RPMI8226 (cell line): ENCODE results near the gene IMMP2L.

Source experiments
- DNase-seq: peaks from one replicate; pipeline ENCODE4 v3.0.0-alpha.2; 2015

IMMP2L gene

GRCh38 chr7:111196655-111197054 lies 365.6 kb downstream of the IMMP2L start:
- no peak for DNase-seq

DNA sequence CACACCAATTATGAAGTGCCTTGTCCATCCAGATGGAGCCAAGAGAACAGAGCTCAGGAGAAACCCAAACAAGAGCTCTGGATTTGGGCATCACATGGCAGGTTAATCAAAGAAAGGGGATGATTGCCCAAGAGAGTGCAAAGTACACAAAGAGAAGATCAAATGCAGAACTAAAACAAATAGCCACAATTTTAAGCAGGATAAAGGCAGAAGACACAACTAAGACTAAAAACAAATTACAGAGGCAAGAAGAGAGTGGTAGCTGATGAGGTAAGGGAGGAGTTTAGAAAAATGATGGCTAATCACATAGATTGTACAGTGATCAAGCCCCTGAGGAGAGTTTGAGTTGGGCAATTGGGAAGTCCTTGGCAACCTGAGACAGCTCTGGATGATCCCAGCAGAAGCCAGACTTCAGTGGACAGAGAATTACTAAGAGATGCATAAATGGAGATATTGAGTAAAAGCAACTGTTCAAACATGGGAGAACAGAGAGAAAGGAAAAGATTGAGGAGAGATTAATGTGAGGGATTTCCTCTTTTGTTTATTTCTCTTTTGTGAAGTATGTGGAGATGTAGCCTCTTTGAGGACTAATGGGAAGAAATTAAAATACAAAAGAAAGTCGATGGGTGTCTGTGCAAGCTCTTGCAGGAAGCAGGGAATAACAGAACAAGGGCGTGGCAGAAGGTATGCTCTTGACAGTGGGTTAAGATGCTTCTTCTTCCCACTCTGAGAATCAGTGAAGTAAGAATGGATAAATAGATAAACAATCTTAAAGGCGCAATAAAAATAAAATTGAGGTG lies 369.5 kb downstream of the IMMP2L start:
- no peak for DNase-seq

- DNase-seq, result no peak
These were observed 371.5 kb downstream of the IMMP2L start for GRCh38 chr7:111190804-111191203.

DNA sequence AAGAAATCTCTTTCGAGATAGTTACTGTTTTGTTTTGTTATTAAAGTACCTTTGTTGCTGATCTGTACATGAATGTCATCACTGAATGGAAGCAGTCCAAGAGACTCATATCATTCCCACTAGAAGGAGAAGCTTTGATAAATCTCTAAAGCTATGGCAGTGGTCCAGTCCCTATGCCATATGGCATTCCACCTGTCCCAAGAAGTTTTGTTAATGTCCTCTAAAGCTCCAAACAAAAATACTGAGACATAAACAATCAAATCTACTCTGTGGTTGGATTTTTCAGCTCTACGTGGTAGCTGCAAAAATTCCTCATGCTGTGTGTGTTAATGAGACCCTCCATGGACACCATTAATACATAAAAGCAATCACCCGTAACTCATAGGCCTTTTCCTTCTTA lies 377.3 kb downstream of the IMMP2L start:
- DNase-seq, result no peak

GRCh38 chr7:111183321-111183720 lies 379.0 kb downstream of the IMMP2L start:
- DNase-seq, result no peak

DNA sequence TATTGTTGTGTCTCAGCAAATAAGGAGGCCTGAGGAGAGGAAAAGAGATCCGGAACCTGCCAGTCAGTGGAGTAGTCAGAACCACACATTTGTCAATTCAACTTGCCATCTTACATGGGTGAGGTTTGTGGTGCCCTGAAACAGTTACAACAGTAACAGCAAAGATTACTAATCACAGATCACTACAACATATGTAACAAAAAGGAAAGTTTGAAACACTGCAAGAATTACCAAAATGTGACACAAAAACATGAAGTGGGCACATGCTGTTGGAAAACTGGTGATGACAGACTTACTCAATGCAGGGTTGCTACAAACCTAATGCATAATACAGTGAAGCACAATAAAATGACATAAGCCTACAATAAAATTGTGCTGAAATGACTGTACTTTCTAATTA lies 382.0 kb downstream of the IMMP2L start:
- no peak for DNase-seq

DNA sequence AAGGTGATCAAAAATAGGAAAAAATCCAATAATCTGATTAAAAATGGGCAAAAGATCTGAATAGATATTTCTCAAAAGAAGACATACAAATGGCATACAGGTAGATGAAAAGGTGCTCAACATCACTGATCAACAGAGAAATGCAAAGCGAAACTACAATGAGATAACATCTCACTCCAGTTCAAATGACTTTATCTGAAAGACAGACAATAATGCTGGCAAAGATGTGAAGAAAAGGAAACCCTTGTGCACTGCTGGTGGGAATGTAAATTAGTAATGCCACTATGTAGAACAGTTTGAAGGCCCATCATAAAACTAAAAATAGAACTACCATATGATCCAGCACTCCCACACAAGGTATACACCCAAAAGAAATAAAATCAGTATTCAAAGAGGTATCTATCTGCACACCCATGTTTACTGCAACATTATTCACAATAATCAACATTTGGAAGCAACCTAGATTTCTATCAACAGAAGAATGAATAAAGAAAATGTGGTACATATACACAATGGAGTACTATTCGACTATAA lies 386.3 kb downstream of the IMMP2L start:
- DNase-seq, result no peak

DNA sequence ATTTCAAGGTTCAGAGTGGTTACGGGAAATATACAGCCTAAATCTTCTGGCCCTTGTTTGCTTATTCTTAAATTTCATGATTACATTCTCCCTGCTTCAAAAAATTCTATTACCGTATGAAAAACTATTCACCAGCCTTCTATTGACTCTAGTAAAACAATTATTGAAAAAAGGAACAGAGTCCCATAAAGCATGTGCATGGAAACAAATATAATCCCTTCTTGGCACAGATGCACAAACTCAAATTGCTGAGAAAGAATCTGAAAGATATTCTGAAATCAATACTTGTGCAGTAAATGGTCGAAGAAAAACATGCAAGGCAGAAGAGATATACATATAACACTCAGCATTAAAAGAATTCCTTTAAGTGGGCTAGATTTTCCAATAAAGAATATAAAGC lies 387.8 kb downstream of the IMMP2L start:
- no peak for DNase-seq

GRCh38 chr7:111173990-111174389 lies 388.3 kb downstream of the IMMP2L start:
- DNase-seq, result no peak

GRCh38 chr7:111173528-111173927 lies 388.8 kb downstream of the IMMP2L start:
- DNase-seq, result no peak

- DNase-seq, result no peak
These were observed 389.6 kb downstream of the IMMP2L start for GRCh38 chr7:111172564-111173257.

DNA sequence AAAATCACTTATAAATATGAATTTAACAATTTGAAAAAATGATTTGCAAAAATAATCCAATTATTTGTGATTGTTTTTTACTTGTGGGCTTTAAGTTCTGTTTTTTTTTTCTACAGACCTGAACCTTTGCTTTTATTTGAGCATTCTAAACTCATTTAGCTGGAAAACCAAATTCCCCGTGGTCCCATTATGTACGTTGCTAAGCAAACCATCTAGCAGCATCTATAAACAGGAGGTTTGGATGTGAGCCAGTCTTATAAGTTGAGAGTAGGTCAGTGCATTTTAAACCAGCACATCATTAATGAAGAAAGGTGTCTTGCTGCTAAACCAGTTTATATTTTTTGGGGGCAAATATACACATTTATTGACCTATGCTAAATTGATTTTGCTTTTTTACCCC lies 394.1 kb downstream of the IMMP2L start:
- no peak for DNase-seq

GRCh38 chr7:111164442-111164841 lies 397.9 kb downstream of the IMMP2L start:
- no peak for DNase-seq

DNA sequence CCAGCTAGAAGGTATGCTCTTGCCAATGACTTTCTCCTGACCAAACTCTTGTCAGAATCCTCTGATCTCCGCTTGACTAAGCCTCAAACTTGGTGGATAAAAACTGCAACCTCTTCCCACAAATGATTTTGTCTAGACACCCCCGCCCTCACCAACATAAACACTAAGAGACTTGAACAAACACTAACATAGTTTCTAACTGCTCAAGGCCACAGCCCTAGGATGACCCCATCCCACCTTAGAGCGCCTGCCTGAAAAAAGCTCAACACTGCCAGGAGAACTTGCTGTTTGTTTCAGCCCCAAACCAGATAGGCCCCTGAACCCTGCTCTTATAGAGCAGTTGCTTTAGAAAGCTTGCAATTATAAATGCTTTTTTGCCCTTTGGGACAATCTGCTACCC lies 399.6 kb downstream of the IMMP2L start:
- no peak for DNase-seq

GRCh38 chr7:111160297-111160696 lies 402.0 kb downstream of the IMMP2L start:
- DNase-seq, result no peak

- no peak for DNase-seq
These were observed 402.9 kb downstream of the IMMP2L start for GRCh38 chr7:111159426-111159825.

- DNase-seq, result no peak
These were observed 411.6 kb downstream of the IMMP2L start for GRCh38 chr7:111150709-111151108.

GRCh38 chr7:111147708-111148533 lies 414.4 kb downstream of the IMMP2L start:
- no peak for DNase-seq

- DNase-seq, result no peak
These were observed 416.2 kb downstream of the IMMP2L start for GRCh38 chr7:111146136-111146535.

DNA sequence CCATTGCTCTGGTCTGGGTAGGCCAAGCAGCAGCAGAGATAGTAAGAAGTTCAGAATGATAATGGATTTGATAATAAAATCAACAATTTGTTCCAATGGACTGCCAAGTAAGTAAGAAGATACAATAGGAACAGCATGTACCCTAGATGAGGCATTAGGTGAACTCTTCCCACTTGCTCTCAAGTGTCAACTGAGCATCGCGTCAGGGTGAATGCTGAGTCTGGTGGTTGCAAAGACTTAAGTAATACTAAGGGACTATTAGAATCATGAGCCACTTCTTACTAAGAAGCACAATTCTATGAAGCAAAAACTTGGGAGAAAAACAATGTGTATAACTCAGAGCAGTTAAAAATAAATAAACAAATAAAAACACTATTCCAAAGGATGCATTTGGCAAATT lies 416.8 kb downstream of the IMMP2L start:
- no peak for DNase-seq

GRCh38 chr7:111140091-111140865 lies 422.0 kb downstream of the IMMP2L start:
- DNase-seq, result no peak

DNA sequence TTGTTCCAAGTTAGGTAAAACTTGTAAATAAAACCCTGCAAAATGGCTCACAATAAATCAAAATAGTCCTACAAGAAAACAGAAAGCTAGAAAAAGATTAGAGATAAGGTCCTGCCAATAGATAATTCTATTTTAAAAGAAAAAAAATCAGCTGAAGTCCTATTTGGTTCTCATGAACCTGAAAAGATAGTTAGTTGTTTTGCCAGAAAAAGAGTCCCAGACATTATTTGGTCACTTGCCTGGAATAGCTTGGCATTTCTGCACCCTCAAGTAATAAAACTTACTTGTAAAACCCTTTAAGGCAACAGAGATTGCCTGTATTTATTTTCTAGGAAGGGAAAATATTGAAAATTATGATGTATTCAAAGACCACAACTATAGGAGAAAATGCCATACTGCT lies 423.7 kb downstream of the IMMP2L start:
- DNase-seq, result no peak

DNA sequence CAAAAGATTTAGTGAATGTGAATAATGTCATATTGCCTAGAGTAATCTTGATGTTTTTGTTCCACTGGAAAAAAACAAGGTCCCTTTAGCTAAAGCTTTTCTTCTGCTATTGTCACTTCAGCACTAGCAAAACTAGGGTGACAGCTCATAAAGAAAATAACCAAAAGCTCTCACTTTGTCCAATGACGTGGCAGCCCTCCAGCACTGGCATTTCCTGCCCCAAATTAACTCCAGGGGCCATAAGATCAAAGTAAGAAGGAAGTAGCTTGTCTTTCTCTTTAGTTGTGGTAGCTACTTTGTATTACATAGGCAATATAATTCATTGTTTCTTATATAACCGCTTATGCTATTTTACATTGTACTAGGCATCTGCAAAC lies 424.1 kb downstream of the IMMP2L start:
- peak; percentile 38 for DNase-seq
